Activated naive CD8-positive, alpha-beta T cell (primary cell): ENCODE measurements around the gene DNAI1.

Experiments
- H3K27ac Mint-ChIP-seq: one replicate; pipeline ENCODE4 v1.8.0; 2021; ENCODE audit warnings: mixed read lengths
- H3K27me3 Mint-ChIP-seq: one replicate; pipeline ENCODE4 v1.8.0; 2021; ENCODE audit warnings: mixed read lengths
- H3K36me3 Mint-ChIP-seq: one replicate; pipeline ENCODE4 v1.8.0; 2021; ENCODE audit warnings: mixed read lengths
- H3K4me1 Mint-ChIP-seq: one replicate; pipeline ENCODE4 v1.8.0; 2021; ENCODE audit warnings: low read depth, mixed read lengths
- H3K4me3 Mint-ChIP-seq: one replicate; pipeline ENCODE4 v1.8.0; 2021; ENCODE audit warnings: mild to moderate bottlenecking, mixed read lengths
- H3K9me3 Mint-ChIP-seq: one replicate; pipeline ENCODE4 v1.8.0; 2021; ENCODE audit warnings: low read depth, mixed read lengths

The DNAI1 gene

DNA sequence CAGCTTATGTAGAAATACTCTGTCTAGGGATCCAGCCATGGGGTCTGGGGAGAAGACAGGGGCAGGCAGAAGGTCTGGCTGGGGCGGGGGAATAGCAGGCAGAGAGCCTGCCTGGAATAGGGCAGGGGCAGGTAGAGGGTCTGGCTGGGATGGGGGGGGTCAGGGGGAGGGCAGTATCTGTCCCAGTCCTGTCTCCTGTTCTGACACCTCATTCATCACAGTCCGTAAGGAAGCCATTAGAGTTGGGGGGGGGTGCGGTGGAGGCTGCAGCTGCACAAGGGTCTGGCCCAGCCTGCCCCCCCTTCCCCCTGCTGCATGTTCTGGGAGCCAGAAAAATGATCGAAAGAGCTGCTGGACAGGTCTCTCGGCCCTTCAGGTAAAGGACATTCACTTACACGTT, 98.3 kb downstream of the DNAI1 start:
- Mint-ChIP-seq H3K27me3 (peaks cover 16% of the 10 kb centered on the region), H3K4me3 (no peak overlapping the region), H3K4me1 (no peaks in the 10 kb centered on the region), H3K9me3 (no peaks in the 10 kb centered on the region), H3K36me3 (no peaks in the 10 kb centered on the region), H3K27ac (no peak overlapping the region)

DNA sequence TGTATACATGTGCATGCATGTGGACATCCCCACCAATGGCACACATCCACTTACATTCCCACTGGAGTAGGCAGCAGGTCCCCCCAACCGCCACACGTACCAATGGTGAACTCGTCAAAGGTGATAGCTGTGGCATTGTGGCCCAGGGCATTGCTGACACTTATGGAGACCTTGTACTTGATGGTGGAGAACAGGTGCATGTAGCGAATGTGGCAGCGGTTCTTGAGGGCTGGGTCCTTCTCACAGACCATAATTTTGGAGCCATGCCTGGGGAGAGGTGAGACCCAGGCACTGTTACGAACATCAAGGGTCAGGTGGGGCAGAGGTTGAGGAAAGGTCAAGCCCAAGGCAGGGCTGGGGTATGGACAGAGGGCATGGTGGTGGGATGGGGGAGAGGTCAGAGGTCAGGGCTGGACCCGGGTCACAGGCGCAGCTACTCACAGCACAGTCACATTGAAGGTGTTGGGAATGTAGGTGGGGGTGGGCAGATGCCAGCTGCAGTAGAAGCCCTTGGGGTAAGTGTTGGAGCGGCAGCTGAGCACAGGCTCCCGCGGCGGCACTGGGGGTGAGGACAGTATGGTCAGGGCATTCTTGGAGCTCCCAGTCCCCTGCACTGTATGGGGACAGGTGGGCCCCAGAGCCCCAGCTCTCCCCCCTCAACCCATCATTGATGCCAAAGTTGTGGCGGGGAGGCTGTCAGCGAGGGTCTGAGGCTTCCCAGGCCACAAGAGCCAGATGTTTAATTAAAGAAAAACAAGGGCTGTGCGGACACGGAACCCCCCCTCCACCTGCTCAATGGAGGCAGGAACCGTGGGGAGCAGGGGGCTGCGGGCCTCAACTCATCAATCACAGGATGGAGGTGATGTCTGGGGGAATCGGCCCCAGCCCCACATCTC, 99.1 kb downstream of the DNAI1 start:
- no peak overlapping the region for H3K27ac Mint-ChIP-seq
- H3K4me3 Mint-ChIP-seq, result no peak overlapping the region
- peaks cover 16% of the 10 kb centered on the region for H3K27me3 Mint-ChIP-seq
- H3K9me3 Mint-ChIP-seq, result no peaks in the 10 kb centered on the region
- no peaks in the 10 kb centered on the region for H3K36me3 Mint-ChIP-seq
- H3K4me1 Mint-ChIP-seq, result no peaks in the 10 kb centered on the region

- H3K4me1 Mint-ChIP-seq, result no peaks in the 10 kb centered on the region
- H3K36me3 Mint-ChIP-seq, result no peaks in the 10 kb centered on the region
- H3K27me3 Mint-ChIP-seq, result peaks cover 18% of the 10 kb centered on the region
- no peaks in the 10 kb centered on the region for H3K9me3 Mint-ChIP-seq
- no peak overlapping the region for H3K27ac Mint-ChIP-seq
- no peak overlapping the region for H3K4me3 Mint-ChIP-seq
Measured at GRCh38 chr9:34558364-34558763, 99.8 kb downstream of the DNAI1 start.

GRCh38 chr9:34558919-34559623, 100.5 kb downstream of the DNAI1 start:
- Mint-ChIP-seq H3K9me3 (no peaks in the 10 kb centered on the region), H3K36me3 (no peaks in the 10 kb centered on the region), H3K4me3 (no peak overlapping the region), H3K27me3 (peaks cover 22% of the 10 kb centered on the region), H3K27ac (no peak overlapping the region), H3K4me1 (no peaks in the 10 kb centered on the region)

- Mint-ChIP-seq H3K36me3 (no peaks in the 10 kb centered on the region), H3K27ac (no peak overlapping the region)
Measured at GRCh38 chr9:34559624-34560455, 101.2 kb downstream of the DNAI1 start.

GRCh38 chr9:34560599-34561214, 102.1 kb downstream of the DNAI1 start:
- Mint-ChIP-seq H3K27me3 (peaks cover 22% of the 10 kb centered on the region), H3K9me3 (no peaks in the 10 kb centered on the region), H3K4me1 (no peaks in the 10 kb centered on the region), H3K36me3 (no peaks in the 10 kb centered on the region), H3K4me3 (no peak overlapping the region), H3K27ac (no peak overlapping the region)

More at GRCh38 chr9:34559624-34560455, 101.2 kb downstream of the DNAI1 start:
- Mint-ChIP-seq H3K9me3 (no peaks in the 10 kb centered on the region), H3K4me3 (no peak overlapping the region), H3K27me3 (peaks cover 22% of the 10 kb centered on the region), H3K4me1 (no peaks in the 10 kb centered on the region)

DNA sequence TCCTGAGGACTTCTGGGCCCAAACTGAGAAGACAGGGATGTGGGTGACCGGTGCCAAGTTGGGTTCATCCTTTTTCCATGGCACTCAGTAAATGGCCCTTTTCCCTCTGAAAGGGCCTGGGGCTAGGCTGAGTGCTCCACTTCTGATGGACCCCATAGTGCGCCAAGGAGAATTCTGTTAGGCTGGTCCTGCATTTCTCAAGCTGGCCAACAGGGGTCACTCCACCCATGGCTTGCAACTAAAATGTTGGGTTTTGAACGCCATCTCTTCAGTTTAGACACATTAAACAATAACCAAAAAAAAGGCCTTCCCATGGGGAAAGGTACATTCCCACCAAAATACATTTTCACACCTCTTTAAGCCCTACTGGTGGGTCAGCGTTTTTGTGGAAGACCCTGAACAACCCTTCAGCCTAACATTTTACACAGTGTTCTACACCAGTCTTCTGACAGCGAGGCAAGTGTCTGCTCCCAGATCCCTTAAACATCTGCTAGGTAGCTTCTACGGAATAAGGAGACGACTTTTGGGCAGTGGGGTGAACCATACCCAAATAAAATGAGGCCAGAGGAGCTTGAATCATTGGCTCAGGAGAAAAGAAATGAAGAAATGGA, 103.6 kb downstream of the DNAI1 start:
- H3K4me3 Mint-ChIP-seq, result no peak overlapping the region
- H3K27ac Mint-ChIP-seq, result no peak overlapping the region
- no peaks in the 10 kb centered on the region for H3K36me3 Mint-ChIP-seq
- peaks cover 25% of the 10 kb centered on the region for H3K27me3 Mint-ChIP-seq
- no peaks in the 10 kb centered on the region for H3K9me3 Mint-ChIP-seq
- no peaks in the 10 kb centered on the region for H3K4me1 Mint-ChIP-seq

GRCh38 chr9:34563262-34563661, 104.7 kb downstream of the DNAI1 start:
- H3K27ac Mint-ChIP-seq, result no peak overlapping the region
- peaks cover 22% of the 10 kb centered on the region for H3K27me3 Mint-ChIP-seq
- no peaks in the 10 kb centered on the region for H3K9me3 Mint-ChIP-seq
- H3K4me1 Mint-ChIP-seq, result no peaks in the 10 kb centered on the region
- H3K4me3 Mint-ChIP-seq, result no peak overlapping the region
- H3K36me3 Mint-ChIP-seq, result no peaks in the 10 kb centered on the region

DNA sequence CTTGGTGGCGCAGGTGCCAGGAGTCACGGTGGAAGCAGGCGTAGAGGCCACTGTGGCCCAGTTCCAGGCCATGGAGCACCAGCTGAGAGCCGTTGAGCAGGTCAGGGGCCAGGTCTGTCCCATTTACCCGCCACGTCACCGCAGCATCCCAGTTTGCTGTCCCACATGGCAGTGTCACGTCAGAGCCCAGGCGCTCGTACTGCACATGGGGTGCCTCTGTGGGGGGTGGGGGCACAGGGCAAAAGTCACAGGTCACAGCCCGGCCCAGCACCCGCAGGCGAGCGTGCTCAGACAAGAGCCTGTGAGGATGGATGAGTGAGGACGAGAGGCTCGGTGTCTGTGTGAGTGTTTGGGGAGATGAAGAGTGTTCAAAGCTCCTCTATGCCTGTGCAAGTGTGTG, 106.0 kb downstream of the DNAI1 start:
- Mint-ChIP-seq H3K36me3 (no peaks in the 10 kb centered on the region), H3K27ac (no peak overlapping the region), H3K27me3 (peaks cover 15% of the 10 kb centered on the region), H3K4me3 (no peak overlapping the region), H3K4me1 (no peaks in the 10 kb centered on the region), H3K9me3 (no peaks in the 10 kb centered on the region)

DNA sequence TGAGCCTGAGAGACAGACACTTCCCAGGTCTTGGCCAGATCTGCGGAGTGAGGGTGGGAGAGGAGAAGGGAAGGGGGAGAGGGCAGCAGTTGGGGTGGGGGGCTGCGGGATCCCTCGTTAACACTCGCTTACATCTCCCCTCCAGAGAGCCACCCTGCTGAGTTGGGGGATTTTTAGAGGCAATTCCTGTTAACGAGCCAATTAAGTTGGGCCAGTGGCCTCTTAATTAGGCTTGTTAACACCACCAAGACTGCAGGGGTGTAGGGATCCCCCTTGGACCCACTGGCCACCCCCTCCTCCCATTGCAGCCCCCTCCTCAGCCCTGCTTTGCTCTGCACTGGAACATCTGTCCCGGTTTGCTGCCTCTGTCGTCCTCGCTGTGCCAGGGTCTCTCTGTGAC, 107.3 kb downstream of the DNAI1 start:
- Mint-ChIP-seq H3K9me3 (no peaks in the 10 kb centered on the region), H3K27me3 (peaks cover 12% of the 10 kb centered on the region), H3K4me1 (no peaks in the 10 kb centered on the region), H3K36me3 (no peaks in the 10 kb centered on the region), H3K4me3 (no peak overlapping the region), H3K27ac (no peak overlapping the region)

GRCh38 chr9:34566322-34566721, 107.7 kb downstream of the DNAI1 start:
- no peak overlapping the region for H3K4me3 Mint-ChIP-seq
- no peaks in the 10 kb centered on the region for H3K36me3 Mint-ChIP-seq
- peaks cover 12% of the 10 kb centered on the region for H3K27me3 Mint-ChIP-seq
- no peaks in the 10 kb centered on the region for H3K4me1 Mint-ChIP-seq
- H3K27ac Mint-ChIP-seq, result no peak overlapping the region
- H3K9me3 Mint-ChIP-seq, result no peaks in the 10 kb centered on the region

- no peaks in the 10 kb centered on the region for H3K4me1 Mint-ChIP-seq
- H3K4me3 Mint-ChIP-seq, result no peak overlapping the region
- no peak overlapping the region for H3K27ac Mint-ChIP-seq
- peaks cover 12% of the 10 kb centered on the region for H3K27me3 Mint-ChIP-seq
- H3K9me3 Mint-ChIP-seq, result no peaks in the 10 kb centered on the region
- H3K36me3 Mint-ChIP-seq, result no peaks in the 10 kb centered on the region
Measured at GRCh38 chr9:34566972-34567371, 108.4 kb downstream of the DNAI1 start.

DNA sequence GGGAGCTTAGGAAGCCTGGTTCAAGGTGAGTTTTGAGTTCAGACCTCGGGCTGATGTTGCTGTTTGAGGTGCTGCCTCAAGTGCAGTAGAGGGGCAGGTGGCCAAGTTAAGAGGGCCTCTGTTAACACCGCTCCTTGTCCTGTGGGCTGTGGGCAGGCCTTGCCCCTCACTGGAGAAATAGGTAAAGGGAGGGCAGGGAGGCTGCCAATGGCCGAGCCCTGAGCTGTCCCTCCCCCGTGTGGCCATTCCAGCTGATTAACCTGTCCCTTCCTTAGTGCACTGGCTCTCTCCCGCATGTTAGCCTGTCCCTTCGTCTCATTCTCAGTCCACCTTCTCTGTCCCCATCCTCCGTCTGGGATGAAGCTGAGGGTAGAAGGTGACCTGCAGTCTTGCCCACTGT, 109.5 kb downstream of the DNAI1 start:
- H3K9me3 Mint-ChIP-seq, result no peaks in the 10 kb centered on the region
- H3K27me3 Mint-ChIP-seq, result peaks cover 12% of the 10 kb centered on the region
- H3K27ac Mint-ChIP-seq, result no peak overlapping the region
- no peaks in the 10 kb centered on the region for H3K36me3 Mint-ChIP-seq
- no peak overlapping the region for H3K4me3 Mint-ChIP-seq
- H3K4me1 Mint-ChIP-seq, result no peaks in the 10 kb centered on the region

GRCh38 chr9:34568774-34569173, 110.2 kb downstream of the DNAI1 start:
- peaks cover 8% of the 10 kb centered on the region for H3K27me3 Mint-ChIP-seq

More at GRCh38 chr9:34568774-34569173, 110.2 kb downstream of the DNAI1 start:
- H3K9me3 Mint-ChIP-seq, result no peaks in the 10 kb centered on the region
- no peak overlapping the region for H3K4me3 Mint-ChIP-seq
- H3K4me1 Mint-ChIP-seq, result no peaks in the 10 kb centered on the region
- H3K36me3 Mint-ChIP-seq, result no peaks in the 10 kb centered on the region
- no peak overlapping the region for H3K27ac Mint-ChIP-seq
